Left forelimb (tissue), 1 donor: ENCODE measurements around the gene KCND3.

Experiments
- DNase-seq: peaks from one replicate; pipeline ENCODE4 v3.0.0-alpha.2; 2018; ENCODE audit warnings: low spot score

The KCND3 gene

GRCh38 chr1:111988377-111988742 is 1.1 kb downstream of the KCND3 start:
- DNase-seq, result no peak

- no peak for DNase-seq
Measured at GRCh38 chr1:111987502-111987901, 2.0 kb downstream of the KCND3 start.

- DNase-seq, result no peak
Measured at GRCh38 chr1:111983500-111983899, 6.0 kb downstream of the KCND3 start.

- no peak for DNase-seq
Measured at GRCh38 chr1:111982428-111982827, 7.0 kb downstream of the KCND3 start.

GRCh38 chr1:111981871-111982270 is 7.6 kb downstream of the KCND3 start:
- DNase-seq, result no peak

- DNase-seq, result no peak
Measured at GRCh38 chr1:111981090-111981489, 8.4 kb downstream of the KCND3 start.

GRCh38 chr1:111980686-111981085 is 8.8 kb downstream of the KCND3 start:
- DNase-seq, result no peak

GRCh38 chr1:111978695-111979094 is 10.8 kb downstream of the KCND3 start:
- DNase-seq, result no peak

- DNase-seq, result no peak
Measured at GRCh38 chr1:111977378-111977777, 12.1 kb downstream of the KCND3 start.

- no peak for DNase-seq
Measured at GRCh38 chr1:111976842-111977241, 12.6 kb downstream of the KCND3 start.

GRCh38 chr1:111976332-111976731 is 13.1 kb downstream of the KCND3 start:
- no peak for DNase-seq

- no peak for DNase-seq
Measured at GRCh38 chr1:111973150-111973790, 16.2 kb downstream of the KCND3 start.

- no peak for DNase-seq
Measured at GRCh38 chr1:111971396-111971795, 18.1 kb downstream of the KCND3 start.

- no peak for DNase-seq
Measured at GRCh38 chr1:111968511-111968910, 21.0 kb downstream of the KCND3 start.

GRCh38 chr1:111967886-111968285 is 21.6 kb downstream of the KCND3 start:
- no peak for DNase-seq

GRCh38 chr1:111967067-111967690 is 22.3 kb downstream of the KCND3 start:
- DNase-seq, result no peak

GRCh38 chr1:111965781-111966443 is 23.6 kb downstream of the KCND3 start:
- DNase-seq, result no peak

- DNase-seq, result no peak
Measured at GRCh38 chr1:111963985-111964738, 25.3 kb downstream of the KCND3 start.

- DNase-seq, result no peak
Measured at GRCh38 chr1:111961773-111962565, 27.5 kb downstream of the KCND3 start.

GRCh38 chr1:111961016-111961415 is 28.5 kb downstream of the KCND3 start:
- DNase-seq, result no peak

GRCh38 chr1:111959436-111959835 is 30.0 kb downstream of the KCND3 start:
- no peak for DNase-seq

GRCh38 chr1:111958851-111959250 is 30.6 kb downstream of the KCND3 start:
- no peak for DNase-seq
